Measurements from ENCODE around the gene SH2D3A.
"Not testable (repeated sequence)": the region's sequence is repeated elsewhere in the genome, so short reads cannot be mapped to it uniquely, and the experiment has no call there.

SH2D3A gene

DNA sequence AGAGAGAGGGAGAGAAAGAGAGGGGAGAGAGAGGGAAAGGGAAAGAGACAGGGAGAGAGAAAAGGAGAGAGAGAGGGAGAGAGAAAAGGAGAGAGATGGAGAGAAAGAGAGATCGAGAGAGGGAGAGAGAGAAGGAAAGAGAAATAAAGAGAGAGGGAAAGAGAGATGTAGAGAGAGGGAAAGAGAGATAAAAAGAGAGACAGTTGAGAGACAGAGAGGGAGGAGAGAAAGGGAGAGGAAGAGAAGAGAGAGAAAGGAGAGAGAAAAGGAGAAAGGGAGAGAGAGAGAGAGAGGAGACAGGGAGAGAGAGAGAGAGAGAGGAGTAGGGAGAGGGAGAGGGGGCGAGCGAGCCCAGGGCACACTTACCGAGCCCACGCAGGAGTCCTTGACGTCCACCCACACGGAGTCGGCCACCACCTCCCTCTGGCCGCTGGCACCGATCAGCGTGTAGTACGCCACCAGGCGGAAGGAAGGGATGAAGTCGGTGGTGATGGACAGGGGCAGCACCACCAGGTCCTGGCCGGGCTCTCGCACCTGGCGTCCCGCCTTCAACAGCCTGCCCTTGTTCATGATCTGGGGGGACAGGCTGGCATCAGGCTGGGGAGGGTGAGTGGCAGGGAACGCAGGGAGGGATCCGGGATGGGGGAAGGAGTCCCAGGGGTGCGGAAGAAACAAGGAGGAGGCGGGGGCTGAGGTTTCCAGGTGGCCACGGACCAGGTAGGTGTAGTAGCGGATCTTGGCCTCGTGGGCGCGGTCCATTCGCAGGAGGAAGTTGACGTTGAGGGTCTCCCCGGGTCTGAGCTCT is 56.8 kb downstream of the SH2D3A start:
- Histone ChIP-seq H3K4me1 (ENCODE audit: control insufficient read depth, insufficient read depth, low read length) (no peaks in the 10 kb centered on the region), H3K9ac (ENCODE audit: low read length) (no peak overlapping the region), H3K27ac (ENCODE audit: low read depth, low read length) (no peak overlapping the region), H3K27me3 (ENCODE audit: control insufficient read depth, insufficient read depth, low read length) (no peaks in the 10 kb centered on the region), H3K4me3 (ENCODE audit: low read length) (no peak overlapping the region), H3K36me3 (ENCODE audit: control insufficient read depth, insufficient read depth, low read length) (no peaks in the 10 kb centered on the region)

DNA sequence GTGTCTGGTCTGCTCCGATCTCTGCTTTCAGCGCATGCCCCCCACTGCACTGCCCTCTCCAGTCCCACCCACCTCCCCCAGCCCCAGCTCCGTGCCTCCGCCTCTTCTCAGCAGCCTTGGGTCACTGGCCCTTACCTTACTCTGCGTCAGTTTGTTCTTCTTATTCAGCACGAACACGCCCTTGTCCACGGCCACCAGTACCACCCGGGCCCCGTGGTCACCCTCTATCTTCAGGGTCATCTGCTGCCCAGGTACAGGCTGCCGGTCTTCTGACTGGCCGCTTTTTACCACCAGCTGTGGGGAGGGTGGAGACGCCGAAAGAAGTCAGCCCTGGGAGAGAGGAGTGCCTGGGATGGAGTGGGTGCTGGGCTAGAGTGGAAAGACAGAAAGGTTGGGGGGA is 57.7 kb downstream of the SH2D3A start:
- Histone ChIP-seq H3K27ac (ENCODE audit: low read depth, low read length) (no peak overlapping the region), H3K9ac (ENCODE audit: low read length) (no peak overlapping the region), H3K36me3 (ENCODE audit: control insufficient read depth, insufficient read depth, low read length) (no peaks in the 10 kb centered on the region), H3K27me3 (ENCODE audit: control insufficient read depth, insufficient read depth, low read length) (no peaks in the 10 kb centered on the region), H3K4me3 (ENCODE audit: low read length) (no peak overlapping the region), H3K4me1 (ENCODE audit: control insufficient read depth, insufficient read depth, low read length) (no peaks in the 10 kb centered on the region)

DNA sequence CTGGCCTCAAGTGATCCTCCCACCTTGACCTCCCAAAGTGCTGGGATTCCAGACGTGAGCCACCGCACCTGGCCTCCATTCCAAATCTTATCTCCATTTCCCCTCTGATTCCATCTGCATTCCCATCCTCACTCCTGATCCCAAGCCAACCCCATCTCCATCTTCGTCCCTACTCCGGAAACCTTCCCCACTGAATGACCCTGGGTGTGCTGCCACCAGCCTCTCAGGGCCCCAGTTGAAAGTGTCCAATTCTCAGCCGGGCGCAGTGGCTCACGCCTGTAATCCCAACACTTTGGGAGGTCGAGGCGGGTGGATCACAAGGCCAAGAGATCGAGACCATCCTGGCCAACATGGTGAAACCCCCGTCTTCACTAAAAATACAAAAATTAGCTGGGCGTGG is 58.3 kb downstream of the SH2D3A start:
- H3K27me3 ChIP-seq (ENCODE audit: control insufficient read depth, insufficient read depth, low read length); H3K36me3 ChIP-seq (ENCODE audit: control insufficient read depth, insufficient read depth, low read length); H3K4me3 ChIP-seq (ENCODE audit: low read length); H3K4me1 ChIP-seq (ENCODE audit: control insufficient read depth, insufficient read depth, low read length); H3K9ac ChIP-seq (ENCODE audit: low read length); H3K27ac ChIP-seq (ENCODE audit: low read depth, low read length): not testable (repeated sequence)

DNA sequence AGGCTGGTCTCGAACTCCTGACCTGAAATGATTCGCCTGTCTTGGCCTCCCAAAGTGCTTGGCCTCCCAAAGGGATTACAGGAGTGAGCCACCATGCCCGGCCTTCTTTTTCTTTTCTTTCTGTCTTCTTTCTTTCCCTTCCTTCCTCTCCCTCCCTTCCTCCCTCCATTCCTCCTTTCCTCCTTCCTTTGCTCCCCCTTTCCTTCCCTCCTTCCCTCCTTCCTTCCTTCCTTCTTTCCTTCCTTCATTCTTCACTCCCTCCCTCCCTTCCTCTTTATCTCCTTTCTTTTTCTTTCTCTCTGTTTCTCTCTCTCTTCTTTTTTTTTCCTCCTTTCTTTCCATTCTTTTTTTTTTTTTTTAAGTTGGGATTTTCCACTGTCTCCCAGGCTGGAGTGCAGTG is 58.9 kb downstream of the SH2D3A start:
- Histone ChIP-seq H3K36me3 (ENCODE audit: control insufficient read depth, insufficient read depth, low read length) (no peaks in the 10 kb centered on the region), H3K4me1 (ENCODE audit: control insufficient read depth, insufficient read depth, low read length) (no peaks in the 10 kb centered on the region), H3K4me3 (ENCODE audit: low read length) (no peak overlapping the region), H3K9ac (ENCODE audit: low read length) (no peak overlapping the region), H3K27ac (ENCODE audit: low read depth, low read length) (no peak overlapping the region), H3K27me3 (ENCODE audit: control insufficient read depth, insufficient read depth, low read length) (no peaks in the 10 kb centered on the region)

DNA sequence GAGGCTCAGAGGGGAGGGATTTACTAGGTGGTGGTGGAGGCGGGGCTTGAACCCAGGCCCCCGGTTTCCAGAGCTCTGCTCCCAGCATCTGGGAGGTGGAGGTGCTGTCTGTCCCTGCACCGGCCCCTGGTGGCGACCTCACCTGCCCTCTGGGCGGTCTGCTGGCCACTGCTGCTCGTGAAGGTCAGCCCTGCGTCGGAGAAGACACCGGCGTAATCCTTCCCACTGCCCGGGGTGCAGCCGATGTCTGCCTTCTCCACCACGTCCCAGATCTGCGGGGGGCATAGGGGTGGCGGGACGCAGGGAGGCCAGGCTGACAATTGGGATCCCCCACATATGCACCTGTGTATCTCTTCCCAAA is 59.6 kb downstream of the SH2D3A start:
- Histone ChIP-seq H3K27ac (ENCODE audit: low read depth, low read length) (no peak overlapping the region), H3K4me3 (ENCODE audit: low read length) (no peak overlapping the region)

DNA sequence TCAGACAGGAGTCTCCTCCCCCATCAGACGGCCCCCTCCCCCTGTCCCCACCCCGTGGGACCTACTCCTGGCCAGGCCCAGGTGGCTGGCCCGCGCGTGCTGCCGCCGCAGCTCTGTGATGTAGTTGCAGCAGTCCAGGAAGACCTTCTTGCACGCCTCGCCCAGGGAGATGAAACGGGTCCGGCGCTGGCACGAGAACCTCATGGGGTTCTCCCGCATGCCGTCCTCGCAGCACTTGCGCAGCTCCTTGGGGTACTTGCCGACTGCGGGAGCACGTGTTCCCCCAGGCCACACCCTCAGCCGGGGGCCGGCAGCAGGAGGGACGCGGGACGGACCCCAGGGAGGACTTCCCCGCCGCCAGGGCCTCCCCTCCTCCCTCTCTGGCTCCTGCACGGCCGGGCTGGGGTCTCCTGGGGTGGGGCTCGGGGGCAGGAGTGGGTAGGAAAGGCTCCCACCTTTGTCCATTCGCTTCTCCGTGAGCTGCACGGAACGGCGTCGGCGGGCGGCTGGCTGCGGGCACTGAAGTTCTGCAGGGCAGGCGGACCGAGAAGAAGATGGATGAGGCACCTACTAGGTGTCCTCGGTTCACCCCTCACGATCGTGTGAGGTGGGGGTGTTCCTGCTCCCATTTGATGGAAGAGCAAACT is 60.1 kb downstream of the SH2D3A start:
- Histone ChIP-seq H3K27ac (ENCODE audit: low read depth, low read length) (no peak overlapping the region), H3K36me3 (ENCODE audit: control insufficient read depth, insufficient read depth, low read length) (no peaks in the 10 kb centered on the region), H3K9ac (ENCODE audit: low read length) (no peak overlapping the region), H3K4me3 (ENCODE audit: low read length) (no peak overlapping the region), H3K4me1 (ENCODE audit: control insufficient read depth, insufficient read depth, low read length) (no peaks in the 10 kb centered on the region), H3K27me3 (ENCODE audit: control insufficient read depth, insufficient read depth, low read length) (no peaks in the 10 kb centered on the region)

More for the DNA sequence above, 59.6 kb downstream of the SH2D3A start:
- Histone ChIP-seq H3K9ac (ENCODE audit: low read length) (no peak overlapping the region), H3K4me1 (ENCODE audit: control insufficient read depth, insufficient read depth, low read length) (no peaks in the 10 kb centered on the region), H3K36me3 (ENCODE audit: control insufficient read depth, insufficient read depth, low read length) (no peaks in the 10 kb centered on the region), H3K27me3 (ENCODE audit: control insufficient read depth, insufficient read depth, low read length) (no peaks in the 10 kb centered on the region)

DNA sequence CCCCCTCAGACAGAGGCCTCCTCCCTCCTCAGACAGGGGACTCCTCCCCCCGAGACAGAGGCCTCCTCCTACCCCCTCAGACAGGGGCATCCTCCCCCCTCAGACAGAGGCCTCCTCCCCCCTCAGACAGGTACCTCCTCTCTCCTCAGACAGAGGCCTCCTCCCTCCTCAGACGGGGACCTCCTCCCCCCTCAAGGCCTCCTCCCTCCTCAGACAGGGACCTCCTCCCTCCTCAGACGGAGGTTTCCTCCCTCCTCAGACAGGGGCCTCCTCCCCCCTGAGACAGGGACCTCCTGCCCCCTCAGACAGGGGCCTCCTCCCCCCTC is 60.6 kb downstream of the SH2D3A start:
- Histone ChIP-seq H3K4me3 (ENCODE audit: low read length) (no peak overlapping the region), H3K36me3 (ENCODE audit: control insufficient read depth, insufficient read depth, low read length) (no peaks in the 10 kb centered on the region), H3K4me1 (ENCODE audit: control insufficient read depth, insufficient read depth, low read length) (no peaks in the 10 kb centered on the region), H3K27me3 (ENCODE audit: control insufficient read depth, insufficient read depth, low read length) (no peaks in the 10 kb centered on the region), H3K27ac (ENCODE audit: low read depth, low read length) (no peak overlapping the region), H3K9ac (ENCODE audit: low read length) (no peak overlapping the region)

DNA sequence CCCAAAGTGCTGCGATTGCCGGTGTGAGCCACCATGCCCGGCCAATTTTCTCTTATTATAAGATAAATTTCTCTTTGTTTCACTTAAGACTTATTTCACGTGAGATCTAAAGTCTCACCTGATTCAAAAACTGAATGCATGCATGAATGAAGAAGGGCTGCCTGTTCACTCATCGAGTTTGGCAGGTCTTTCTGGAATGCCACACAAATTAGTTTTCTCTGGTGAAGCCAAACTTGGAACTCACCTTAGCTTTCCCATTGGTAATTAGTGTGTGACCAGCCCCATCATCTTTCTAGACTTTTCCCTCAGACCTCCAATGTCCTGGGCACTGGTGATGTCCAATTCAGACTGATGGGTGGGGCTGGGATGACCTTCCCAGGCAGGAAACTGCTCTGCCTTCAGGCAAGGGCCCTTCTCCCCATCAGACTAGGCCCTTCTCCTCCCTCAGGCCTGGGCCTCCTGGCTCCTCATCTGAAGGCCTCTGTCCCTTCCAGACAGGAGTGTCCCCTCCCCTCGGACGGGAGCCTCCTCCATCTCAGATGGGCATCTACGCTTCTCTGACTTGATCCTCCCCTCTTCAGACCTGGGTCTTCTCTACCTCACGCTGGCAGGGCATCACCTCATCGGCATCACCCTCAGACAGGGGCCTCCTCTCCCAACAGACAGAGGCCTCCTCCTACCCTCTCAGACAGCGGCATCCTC is 61.2 kb downstream of the SH2D3A start:
- Histone ChIP-seq H3K27ac (ENCODE audit: low read depth, low read length) (no peak overlapping the region), H3K4me1 (ENCODE audit: control insufficient read depth, insufficient read depth, low read length) (no peaks in the 10 kb centered on the region), H3K36me3 (ENCODE audit: control insufficient read depth, insufficient read depth, low read length) (no peaks in the 10 kb centered on the region), H3K4me3 (ENCODE audit: low read length) (no peak overlapping the region), H3K9ac (ENCODE audit: low read length) (no peak overlapping the region), H3K27me3 (ENCODE audit: control insufficient read depth, insufficient read depth, low read length) (no peaks in the 10 kb centered on the region)

Measured in rectal smooth muscle tissue (tissue), 1 donor.